ENCODE results near the gene GRM5.
"Not testable (repeated sequence)": the region's sequence is repeated elsewhere in the genome, so short reads cannot be mapped to it uniquely, and the experiment has no call there.

Gene GRM5

DNA sequence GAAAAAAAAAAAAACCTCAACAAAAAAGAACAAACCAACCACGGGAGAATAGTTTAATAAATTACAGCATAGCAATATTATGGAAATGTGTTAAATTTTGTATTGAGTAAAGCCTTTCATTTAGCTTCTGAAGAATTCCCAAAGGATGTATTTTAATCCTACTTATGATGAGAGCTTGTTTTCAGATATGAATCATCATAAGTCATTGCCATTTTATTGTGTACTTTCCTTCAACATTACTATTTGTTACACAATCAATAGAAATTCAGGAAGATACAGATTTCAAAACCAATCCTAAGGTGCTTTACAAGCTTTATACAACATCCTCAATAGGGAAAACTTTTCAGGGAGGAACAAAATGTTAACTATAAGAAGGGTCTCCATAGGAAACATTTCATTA lies 527.7 kb downstream of the GRM5 start:
- DNase-seq (ENCODE audit: low read depth) = no peak

- DNase-seq (ENCODE audit: low read depth) = no peak
Observed at GRCh38 chr11:88537613-88538012, 528.2 kb downstream of the GRM5 start.

DNA sequence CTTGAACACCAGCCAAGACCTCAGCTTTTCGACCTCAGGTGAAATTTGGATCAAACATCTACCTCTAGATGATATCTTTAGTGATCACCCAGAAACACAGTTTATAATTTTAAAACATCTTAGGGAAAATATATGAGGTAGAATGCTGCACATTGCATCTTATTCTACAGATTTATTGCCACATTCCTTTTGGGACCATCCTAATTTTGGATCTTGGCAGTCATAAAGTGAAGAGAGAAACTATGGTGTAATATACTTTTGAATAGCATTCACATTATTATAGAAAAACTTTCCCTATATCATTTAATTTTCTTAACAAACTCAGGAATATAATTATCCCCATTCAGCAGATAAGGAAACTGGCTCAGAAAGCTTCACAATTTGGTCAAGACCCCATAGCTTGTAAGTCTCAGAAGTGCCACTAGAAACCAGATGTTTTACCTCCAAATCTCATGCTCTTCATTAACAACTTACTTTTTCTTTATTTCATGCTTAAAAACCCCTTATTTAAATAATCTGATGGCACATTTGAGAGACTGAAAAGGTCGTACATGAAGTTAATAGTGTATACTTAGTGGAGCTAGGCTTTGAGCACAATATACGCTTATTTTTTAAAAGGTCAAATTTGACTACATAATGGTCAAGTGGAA lies 529.0 kb downstream of the GRM5 start:
- no peak for DNase-seq (ENCODE audit: low read depth)

DNA sequence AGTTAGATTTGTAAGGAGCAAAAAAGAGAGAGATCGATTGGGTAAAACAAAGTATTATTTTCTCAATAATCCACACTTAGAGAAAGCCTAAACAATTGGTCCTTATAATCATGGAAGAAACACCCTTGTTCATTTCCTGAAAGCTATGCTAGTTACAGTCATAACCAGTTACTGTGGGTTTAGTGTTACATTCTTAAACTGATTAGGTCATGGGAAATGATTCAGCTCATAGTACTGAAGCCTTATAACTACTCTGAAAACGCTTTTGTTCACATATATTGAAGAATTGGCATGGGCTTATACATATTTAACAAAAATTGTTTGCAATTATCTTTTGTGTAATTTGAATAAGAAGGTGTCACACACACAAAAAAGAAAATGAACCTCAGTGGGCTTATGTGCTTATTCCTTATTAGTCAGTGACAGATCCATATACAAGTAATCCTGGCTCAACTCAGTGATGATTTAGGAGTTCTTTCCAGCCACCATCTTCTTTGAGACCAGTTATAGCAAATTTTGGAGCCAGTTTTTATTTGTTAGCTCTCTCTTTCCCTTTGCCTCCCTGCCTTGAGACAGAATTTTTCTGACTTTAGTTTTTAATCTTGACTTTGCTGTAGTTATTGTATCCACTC lies 529.8 kb downstream of the GRM5 start:
- no peak for DNase-seq (ENCODE audit: low read depth)

GRCh38 chr11:88535266-88535665 lies 530.5 kb downstream of the GRM5 start:
- no peak for DNase-seq (ENCODE audit: low read depth)

DNA sequence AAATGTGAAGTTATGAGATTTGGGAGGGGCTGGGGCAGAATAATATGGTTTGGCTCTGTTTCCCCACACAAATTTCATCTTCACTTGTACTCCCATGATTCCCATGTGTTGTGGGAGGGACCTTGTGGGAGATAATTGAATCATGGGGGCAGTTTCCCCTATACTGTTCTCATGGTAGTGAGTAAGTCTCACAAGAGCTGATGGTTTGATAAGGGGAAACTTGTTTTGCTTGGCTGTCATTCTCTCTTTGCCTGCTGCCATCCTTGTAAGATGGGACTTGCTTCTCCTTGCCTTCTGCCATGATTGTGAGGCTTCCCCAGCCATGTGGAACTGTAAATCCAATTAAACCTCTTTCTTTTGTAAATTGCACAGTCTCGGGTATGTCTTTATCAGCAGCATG lies 531.1 kb downstream of the GRM5 start:
- not testable (repeated sequence) for DNase-seq (ENCODE audit: low read depth)

DNA sequence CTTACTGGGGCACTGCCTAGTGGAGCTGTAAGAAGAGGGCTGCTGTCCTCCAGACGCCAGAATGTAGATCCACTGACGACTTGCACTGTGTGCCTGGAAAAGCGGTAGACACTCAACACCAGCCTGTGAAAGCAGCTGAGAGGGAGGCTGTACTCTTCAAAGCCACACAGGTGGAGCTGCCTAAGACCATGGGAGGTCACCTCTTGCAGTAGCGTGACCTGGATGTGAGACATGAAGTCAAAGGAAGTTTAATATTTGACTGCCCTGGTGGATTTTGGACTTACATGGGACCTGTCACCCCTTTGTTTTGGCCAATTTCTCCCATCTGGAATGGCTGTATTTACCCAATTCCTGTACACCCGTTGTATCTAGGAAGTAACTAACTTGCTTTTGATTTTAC lies 531.6 kb downstream of the GRM5 start:
- DNase-seq (ENCODE audit: low read depth) = no peak

GRCh38 chr11:88533001-88533400 lies 532.8 kb downstream of the GRM5 start:
- no peak for DNase-seq (ENCODE audit: low read depth)

DNA sequence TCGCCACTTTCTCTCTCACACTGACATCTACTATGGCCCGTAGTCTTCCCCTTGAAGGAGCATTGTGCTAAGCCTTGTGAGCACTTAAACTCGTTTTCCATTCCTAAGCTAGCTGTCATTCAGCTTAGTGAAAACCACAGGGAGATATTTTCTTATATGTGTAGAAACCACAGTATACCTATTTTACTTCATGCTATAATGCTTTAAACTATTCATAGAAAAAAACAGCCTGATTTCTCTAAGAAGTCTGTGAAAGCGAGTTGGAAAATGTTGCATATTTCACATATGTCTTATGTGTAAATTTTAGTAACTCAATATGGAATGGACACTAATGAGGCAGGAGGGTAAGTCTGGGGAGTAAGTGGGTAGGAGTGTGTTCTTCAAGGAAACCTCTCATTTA lies 534.0 kb downstream of the GRM5 start:
- DNase-seq (ENCODE audit: low read depth) = no peak

- DNase-seq (ENCODE audit: low read depth) = no peak
Observed at GRCh38 chr11:88529426-88529825, 536.4 kb downstream of the GRM5 start.

GRCh38 chr11:88523386-88524071 lies 542.3 kb downstream of the GRM5 start:
- no peak for DNase-seq (ENCODE audit: low read depth)

DNA sequence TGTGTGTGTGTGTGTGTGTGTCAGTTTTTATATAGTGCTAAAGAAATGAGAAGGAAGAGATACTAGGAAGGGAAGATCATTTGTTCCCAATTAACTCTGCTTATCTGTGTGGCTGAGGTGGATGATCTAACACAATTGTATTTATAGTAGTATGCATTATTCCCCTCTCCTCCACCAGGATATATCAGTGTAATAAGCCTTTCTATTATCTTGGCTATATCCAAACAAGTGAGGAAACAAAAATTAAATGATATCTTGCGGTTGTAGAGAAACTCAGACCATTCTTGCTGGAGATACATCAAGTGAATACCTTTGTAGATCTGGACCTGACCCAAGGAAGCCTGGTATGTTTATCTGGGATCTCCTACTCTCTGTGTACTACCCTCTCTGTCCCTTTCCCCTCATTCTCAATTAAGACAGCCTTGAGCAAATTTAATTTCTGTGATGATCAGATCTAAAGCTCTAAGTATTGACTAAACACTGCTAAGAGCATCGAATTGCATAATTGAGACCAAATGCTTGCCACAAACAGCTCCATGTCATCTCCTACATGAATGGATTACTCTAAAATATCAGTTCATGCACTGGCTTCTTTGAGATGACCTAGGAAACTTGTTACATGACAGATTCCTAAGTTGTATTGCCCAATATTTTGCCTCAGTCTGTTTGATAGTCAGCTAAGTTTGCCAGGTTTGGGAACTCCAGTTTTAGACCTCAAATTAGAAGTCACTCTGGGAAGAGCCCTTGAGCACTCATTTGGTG lies 543.0 kb downstream of the GRM5 start:
- no peak for DNase-seq (ENCODE audit: low read depth)

DNA sequence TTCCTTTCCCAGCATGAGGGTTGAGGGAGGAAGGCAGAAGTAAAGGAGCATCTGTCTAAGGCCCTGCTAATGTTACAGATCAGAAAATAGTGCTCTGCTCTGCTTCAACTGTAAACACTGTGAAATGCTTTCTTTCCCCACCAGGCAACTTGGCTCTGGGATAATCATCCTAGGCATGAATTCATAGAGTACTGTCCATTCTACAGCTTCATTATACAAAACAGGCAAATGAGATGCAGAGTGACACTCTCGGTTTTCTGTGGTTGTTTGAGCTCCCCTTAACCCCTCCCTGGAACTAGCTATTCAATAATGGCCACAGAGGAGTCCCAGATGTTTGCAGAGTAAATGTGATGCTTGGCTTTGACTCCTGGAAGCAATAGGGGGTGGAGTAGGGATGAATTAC lies 544.0 kb downstream of the GRM5 start:
- DNase-seq (ENCODE audit: low read depth) = no peak

GRCh38 chr11:88521399-88521798 lies 544.4 kb downstream of the GRM5 start:
- DNase-seq (ENCODE audit: low read depth) = no peak

DNA sequence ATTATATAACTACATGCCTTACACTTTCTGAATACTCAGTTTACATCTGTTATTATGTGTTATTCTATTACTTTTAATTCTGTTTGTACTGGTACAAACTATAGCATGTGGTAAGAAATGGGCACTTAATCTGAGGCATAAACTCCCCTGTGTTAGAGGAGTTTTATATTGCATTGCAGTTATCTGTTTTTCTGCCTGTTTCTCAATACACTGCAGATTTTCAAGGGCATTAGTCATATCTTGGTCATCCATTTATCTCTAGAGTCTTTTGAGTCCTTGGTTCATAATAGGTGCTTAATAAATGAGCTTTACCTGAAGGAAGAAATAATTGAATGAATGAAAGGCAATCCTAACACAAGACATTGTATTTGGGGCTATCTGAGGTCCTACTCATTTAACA lies 545.4 kb downstream of the GRM5 start:
- DNase-seq (ENCODE audit: low read depth) = no peak

DNA sequence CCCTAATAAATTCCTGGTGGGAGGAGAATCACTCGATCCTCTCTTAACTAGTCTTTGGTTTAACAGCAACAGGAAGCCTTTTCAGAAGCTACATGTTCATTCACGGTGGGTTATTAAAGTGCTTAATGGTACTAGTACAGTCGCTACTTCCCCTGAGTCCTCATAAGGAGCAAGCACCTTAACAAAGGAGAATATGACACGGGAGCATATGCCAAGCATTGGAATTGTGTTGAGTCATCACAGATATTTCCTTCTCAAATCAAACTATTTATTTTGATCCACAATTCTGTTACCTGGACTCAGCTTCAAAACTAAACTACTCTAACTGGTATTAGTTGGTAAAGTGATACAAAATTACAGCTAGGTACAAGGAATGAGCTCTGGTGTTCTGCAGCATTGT lies 550.8 kb downstream of the GRM5 start:
- no peak for DNase-seq (ENCODE audit: low read depth)

- DNase-seq (ENCODE audit: low read depth) = no peak
Observed at GRCh38 chr11:88511006-88511405, 554.8 kb downstream of the GRM5 start.

- no peak for DNase-seq (ENCODE audit: low read depth)
Observed at GRCh38 chr11:88508759-88509581, 556.8 kb downstream of the GRM5 start.

- no peak for DNase-seq (ENCODE audit: low read depth)
Observed at GRCh38 chr11:88508418-88508758, 557.4 kb downstream of the GRM5 start.

DNA sequence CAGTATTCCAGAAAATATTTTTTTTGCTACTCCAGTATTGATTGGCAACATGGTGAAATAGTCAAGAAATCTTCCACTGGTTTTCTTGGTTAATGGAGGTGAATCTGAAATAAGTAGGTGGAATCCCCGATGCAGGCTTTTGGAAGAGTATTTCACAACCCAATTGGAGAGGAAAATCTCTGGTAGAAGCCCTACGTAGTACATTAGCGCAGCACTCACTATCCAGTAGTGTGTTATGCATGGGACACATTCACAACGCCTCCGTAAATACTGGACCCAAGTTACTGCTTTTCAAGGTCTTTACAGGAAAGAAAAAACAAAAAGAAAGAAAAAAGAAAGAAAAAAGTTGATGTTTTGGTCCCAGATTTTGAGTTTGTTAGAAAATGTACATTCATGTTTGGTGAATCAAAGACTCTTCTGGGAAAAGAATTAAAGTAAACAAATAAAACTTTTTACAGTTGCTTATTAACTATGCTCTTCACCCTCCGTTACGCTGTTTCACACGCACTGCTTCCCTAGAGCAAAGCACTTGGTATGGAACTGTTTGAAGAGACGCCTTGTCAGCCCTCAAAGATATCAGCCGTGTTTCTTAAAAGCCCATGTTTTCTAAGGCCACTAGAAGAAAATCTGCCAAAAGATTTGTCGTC lies 557.9 kb downstream of the GRM5 start:
- no peak for DNase-seq (ENCODE audit: low read depth)

- DNase-seq (ENCODE audit: low read depth) = no peak
Observed at GRCh38 chr11:88501541-88501940, 564.2 kb downstream of the GRM5 start.

GRCh38 chr11:88495836-88496235 lies 569.9 kb downstream of the GRM5 start:
- no peak for DNase-seq (ENCODE audit: low read depth)

All from stimulated activated CD8-positive, alpha-beta memory T cell treated with anti-CD3 and anti-CD28 coated beads, Interleukin-7, amount 100 ng/mL, for 24 hours (primary cell).